ENCODE results near the gene MISP. TPM values are rescaled to one million over a fixed set of nuclear protein-coding genes. Genes with fewer than 3 reads are reported as not detected.
A peak's percentile ranks its signal among the peaks of the same experiment; 100 is the strongest.

The MISP gene
- total RNA-seq, 2 donors from 2014 or later, result 285 to 320 TPM

GRCh38 chr19:784541-784940 lies 33.6 kb downstream of the MISP start:
- Histone ChIP-seq H3K4me1 (no peaks in the 10 kb centered on the region), H3K27me3 (no peaks in the 10 kb centered on the region), H3K9me3 (no peaks in the 10 kb centered on the region), H3K4me3 (no peak overlapping the region), H3K36me3 (no peaks in the 10 kb centered on the region), H3K9ac (ENCODE audit: low read depth in 2 of 2, low read length in 2 of 2) (no peak overlapping the region), H3K27ac (no peak overlapping the region)
- intact Hi-C loops (cut with DNase I), result no loop called here
- DNase-seq, result no peak
- TF ChIP-seq CTCF (IDR thresholded peaks at IDR 0.05), result no peak

- H3K9ac ChIP-seq (ENCODE audit: low read depth in 2 of 2, low read length in 2 of 2), result no peak overlapping the region
- no peaks in the 10 kb centered on the region for H3K9me3 ChIP-seq
- DNase-seq, result no peak
- no peaks in the 10 kb centered on the region for H3K4me1 ChIP-seq
- TF ChIP-seq CTCF (IDR thresholded peaks at IDR 0.05), result no peak
- no peaks in the 10 kb centered on the region for H3K27me3 ChIP-seq
- no peak overlapping the region for H3K27ac ChIP-seq
- H3K4me3 ChIP-seq, result no peak overlapping the region
- intact Hi-C loops (cut with DNase I), result no loop called here
- H3K36me3 ChIP-seq, result no peaks in the 10 kb centered on the region
Measured at GRCh38 chr19:787536-787935, 36.6 kb downstream of the MISP start.

- no peak overlapping the region for H3K9ac ChIP-seq (ENCODE audit: low read depth in 2 of 2, low read length in 2 of 2)
Measured at GRCh38 chr19:788686-788982, 37.7 kb downstream of the MISP start.

GRCh38 chr19:788983-789700 lies 38.2 kb downstream of the MISP start:
- Histone ChIP-seq H3K9ac (ENCODE audit: low read depth in 2 of 2, low read length in 2 of 2) (peak overlapping the region in 1 of 2 donors; percentile 2), H3K4me3 (no peak overlapping the region), H3K4me1 (no peaks in the 10 kb centered on the region), H3K27me3 (no peaks in the 10 kb centered on the region), H3K36me3 (no peaks in the 10 kb centered on the region), H3K27ac (peak overlapping the region; percentile 6), H3K9me3 (no peaks in the 10 kb centered on the region)
- intact Hi-C loops (cut with DNase I), result no loop called here
- DNase-seq, result no peak
- TF ChIP-seq CTCF (IDR thresholded peaks at IDR 0.05), result no peak

More at GRCh38 chr19:788686-788982, 37.7 kb downstream of the MISP start:
- DNase-seq, result no peak
- Histone ChIP-seq H3K4me1 (no peaks in the 10 kb centered on the region), H3K27me3 (no peaks in the 10 kb centered on the region), H3K4me3 (no peak overlapping the region), H3K9me3 (no peaks in the 10 kb centered on the region), H3K27ac (no peak overlapping the region), H3K36me3 (no peaks in the 10 kb centered on the region)
- TF ChIP-seq CTCF (IDR thresholded peaks at IDR 0.05), result no peak
- intact Hi-C loops (cut with DNase I), result no loop called here

- H3K9ac ChIP-seq (ENCODE audit: low read depth in 2 of 2, low read length in 2 of 2), result no peak overlapping the region
- no peak for DNase-seq
- H3K4me1 ChIP-seq, result no peaks in the 10 kb centered on the region
- H3K27ac ChIP-seq, result peak overlapping the region; percentile 6
- no peaks in the 10 kb centered on the region for H3K27me3 ChIP-seq
- no peaks in the 10 kb centered on the region for H3K9me3 ChIP-seq
- no peak overlapping the region for H3K4me3 ChIP-seq
- H3K36me3 ChIP-seq, result no peaks in the 10 kb centered on the region
- no peak for TF ChIP-seq CTCF (IDR thresholded peaks at IDR 0.05)
- intact Hi-C loops (cut with DNase I), result no loop called here
Measured at GRCh38 chr19:789701-790060, 38.8 kb downstream of the MISP start.
